Neural progenitor cell (in vitro differentiated cells): ENCODE data around the gene PFDN6.

Source experiments
- EZH2 ChIP-seq: fragments of 200-600 bp; sonication (generic); IDR thresholded peaks from 2 replicates; pipeline ENCODE4 v1.6.1; 2017; ENCODE audit warnings: antibody characterized with exemption, mild to moderate bottlenecking, moderate library complexity
- EZH2phosphoT487 ChIP-seq: fragments of 200-600 bp; sonication (generic); IDR thresholded peaks from 2 replicates; pipeline ENCODE4 v1.6.1; 2017; ENCODE audit warnings: antibody characterized with exemption
- TF ChIP-seq, protein P1 (sequence below): fragments of 200-600 bp; sonication (generic); IDR thresholded peaks from 2 replicates; pipeline ENCODE4 v1.5.1; 2017; ENCODE audit warnings: antibody characterized with exemption, mild to moderate bottlenecking

DNA sequence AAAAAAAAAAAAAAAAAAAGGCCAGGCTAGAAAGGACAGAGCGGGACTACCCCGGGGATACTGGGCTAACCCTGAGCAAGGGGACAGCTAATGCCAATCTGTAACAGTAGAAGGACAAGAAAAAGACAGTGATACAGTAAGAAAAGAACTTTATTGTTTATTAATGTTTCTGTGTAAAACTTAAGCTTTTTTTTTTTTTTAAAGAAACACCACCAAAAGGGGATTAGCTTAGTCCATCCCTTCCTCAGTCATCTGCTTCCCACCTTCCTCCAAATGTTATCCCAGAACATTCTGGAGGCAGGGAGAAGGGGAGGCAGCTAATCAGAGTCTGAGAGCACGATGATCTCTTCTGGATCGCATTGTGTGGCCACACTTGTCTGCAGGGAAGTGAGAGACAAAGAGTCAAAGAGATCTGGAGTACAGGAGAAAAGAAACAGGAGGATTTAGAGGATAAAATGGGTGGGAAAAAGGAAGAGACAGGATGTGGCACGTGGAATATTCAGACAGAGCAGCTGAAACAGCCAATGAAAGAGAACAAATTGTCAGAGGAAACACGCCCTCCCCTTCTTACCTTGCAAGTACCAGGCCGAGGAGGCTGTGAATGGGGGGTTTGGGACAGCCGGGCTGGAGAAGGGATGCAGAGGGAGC lies 29.1 kb downstream of the PFDN6 start:
- TF ChIP-seq, protein P1, sequence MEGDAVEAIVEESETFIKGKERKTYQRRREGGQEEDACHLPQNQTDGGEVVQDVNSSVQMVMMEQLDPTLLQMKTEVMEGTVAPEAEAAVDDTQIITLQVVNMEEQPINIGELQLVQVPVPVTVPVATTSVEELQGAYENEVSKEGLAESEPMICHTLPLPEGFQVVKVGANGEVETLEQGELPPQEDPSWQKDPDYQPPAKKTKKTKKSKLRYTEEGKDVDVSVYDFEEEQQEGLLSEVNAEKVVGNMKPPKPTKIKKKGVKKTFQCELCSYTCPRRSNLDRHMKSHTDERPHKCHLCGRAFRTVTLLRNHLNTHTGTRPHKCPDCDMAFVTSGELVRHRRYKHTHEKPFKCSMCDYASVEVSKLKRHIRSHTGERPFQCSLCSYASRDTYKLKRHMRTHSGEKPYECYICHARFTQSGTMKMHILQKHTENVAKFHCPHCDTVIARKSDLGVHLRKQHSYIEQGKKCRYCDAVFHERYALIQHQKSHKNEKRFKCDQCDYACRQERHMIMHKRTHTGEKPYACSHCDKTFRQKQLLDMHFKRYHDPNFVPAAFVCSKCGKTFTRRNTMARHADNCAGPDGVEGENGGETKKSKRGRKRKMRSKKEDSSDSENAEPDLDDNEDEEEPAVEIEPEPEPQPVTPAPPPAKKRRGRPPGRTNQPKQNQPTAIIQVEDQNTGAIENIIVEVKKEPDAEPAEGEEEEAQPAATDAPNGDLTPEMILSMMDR, result no peak
- TF ChIP-seq EZH2 (no peak), EZH2phosphoT487 (no peak)
